GM20431 (cell line): ENCODE results near the gene TRERF1.

Source experiments
- in situ Hi-C: fragments of 300-500 bp; cut with MseI, MboI; formaldehyde crosslinking; loops from one replicate; pipeline ENCODE4 v1.15.0; 2020; ENCODE audit warnings: low sequenced_read_pairs; ENCODE audit not compliant: unreplicated experiment

TRERF1 gene

GRCh38 chr6:42263165-42263728, 188.5 kb downstream of the TRERF1 start:
- in situ Hi-C loops, result no loop called here

- in situ Hi-C loops, result no loop called here
Measured at GRCh38 chr6:42260972-42261371, 190.8 kb downstream of the TRERF1 start.

GRCh38 chr6:42260396-42260888, 191.3 kb downstream of the TRERF1 start:
- in situ Hi-C loops, result no loop called here

GRCh38 chr6:42259841-42260395, 191.8 kb downstream of the TRERF1 start:
- in situ Hi-C loops, result no loop called here

GRCh38 chr6:42259286-42259685, 192.4 kb downstream of the TRERF1 start:
- in situ Hi-C loops, result no loop called here

DNA sequence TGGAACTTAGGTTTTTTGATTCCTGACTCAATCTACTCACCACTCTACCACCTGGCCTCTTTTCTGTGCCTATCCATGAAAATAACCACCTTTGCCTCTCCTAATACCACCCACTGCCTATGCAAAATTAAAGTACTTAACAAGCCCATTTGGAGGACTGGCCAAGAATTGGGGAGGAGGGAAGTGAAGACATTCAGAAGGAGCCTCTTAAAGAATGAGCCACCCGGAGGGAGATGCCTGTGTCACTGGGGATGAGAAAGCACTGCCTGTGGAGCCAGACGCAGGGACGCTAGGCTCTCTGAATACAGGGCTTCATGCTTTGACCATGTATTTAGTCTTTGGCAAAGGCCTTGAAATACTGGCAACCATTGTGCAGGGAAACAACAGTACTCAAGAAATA, 194.1 kb downstream of the TRERF1 start:
- in situ Hi-C loops, result no loop called here

- in situ Hi-C loops, result no loop called here
Measured at GRCh38 chr6:42257063-42257462, 194.7 kb downstream of the TRERF1 start.

DNA sequence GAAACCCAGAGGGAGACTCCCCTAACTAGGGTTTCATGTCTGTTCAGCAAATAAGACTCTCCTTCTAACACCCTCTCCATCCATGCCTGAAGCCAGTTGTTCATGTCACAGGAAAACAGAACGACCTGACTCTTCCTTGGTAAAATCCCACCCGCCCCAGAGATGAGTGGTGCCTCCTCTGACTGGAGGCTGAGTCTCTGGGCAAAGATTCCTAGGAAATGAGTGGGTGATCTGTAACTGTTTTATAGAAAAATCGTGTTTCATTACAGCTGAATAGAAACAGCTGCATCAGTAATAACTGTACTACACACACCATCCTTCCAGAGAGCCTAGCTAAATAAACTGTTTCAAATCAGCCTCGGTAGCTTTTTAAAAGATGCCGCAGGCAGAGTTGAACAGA, 196.7 kb downstream of the TRERF1 start:
- in situ Hi-C loops, result no loop called here

DNA sequence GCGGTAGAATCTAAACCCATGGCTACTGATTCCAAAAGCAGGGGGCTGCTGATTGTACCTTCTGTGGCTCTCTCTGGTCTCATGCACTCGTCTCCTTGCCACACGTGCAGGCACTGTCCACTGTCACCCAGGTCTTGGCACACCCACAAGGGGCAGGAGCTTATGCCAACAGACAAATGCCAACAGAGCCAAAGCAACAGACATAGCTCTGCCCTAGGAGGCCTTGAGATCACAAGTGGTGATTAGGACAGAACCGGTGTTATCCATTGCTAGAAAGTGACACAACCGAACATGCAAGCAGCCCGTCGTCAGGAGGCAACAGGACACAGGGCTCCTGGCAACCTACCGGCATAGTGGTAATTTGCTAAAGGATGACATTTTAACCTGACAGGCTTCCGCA, 197.2 kb downstream of the TRERF1 start:
- in situ Hi-C loops, result no loop called here

- in situ Hi-C loops, result no loop called here
Measured at GRCh38 chr6:42251911-42252637, 199.7 kb downstream of the TRERF1 start.

- in situ Hi-C loops, result no loop called here
Measured at GRCh38 chr6:42251500-42251899, 200.2 kb downstream of the TRERF1 start.

DNA sequence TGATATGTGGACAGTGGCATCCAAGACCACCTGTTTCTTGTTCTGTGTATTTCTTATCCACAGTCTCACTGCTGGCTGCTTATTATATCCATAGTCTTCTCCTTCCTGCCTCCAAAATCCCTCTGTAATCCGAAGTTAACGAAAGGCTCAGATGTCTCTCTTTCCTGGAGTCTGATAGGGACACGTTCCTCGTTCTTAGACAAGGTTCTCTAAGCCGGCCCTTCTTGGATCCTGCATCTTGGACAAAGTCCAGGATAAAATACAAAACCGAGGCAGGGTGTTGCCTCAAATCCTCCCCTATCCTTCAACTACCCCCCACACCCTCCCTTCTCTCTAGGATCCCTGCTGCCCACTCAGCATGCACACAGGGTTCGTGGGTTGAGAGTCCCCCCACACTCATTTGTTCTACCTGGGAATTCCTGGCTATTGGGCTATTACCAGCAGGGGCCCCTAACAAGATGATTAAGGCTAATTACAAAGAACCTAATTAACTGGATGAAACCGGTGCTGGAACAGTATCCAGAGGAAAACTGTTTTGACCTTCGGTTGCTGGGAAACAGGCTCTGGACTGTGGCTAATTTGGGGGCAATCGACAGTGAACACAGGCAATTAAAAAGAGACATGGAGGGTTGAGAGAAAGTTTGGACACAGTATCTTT, 201.3 kb downstream of the TRERF1 start:
- in situ Hi-C loops, result no loop called here

- in situ Hi-C loops, result no loop called here
Measured at GRCh38 chr6:42249279-42249678, 202.4 kb downstream of the TRERF1 start.

GRCh38 chr6:42243046-42243445, 208.7 kb downstream of the TRERF1 start:
- in situ Hi-C loops, result no loop called here

DNA sequence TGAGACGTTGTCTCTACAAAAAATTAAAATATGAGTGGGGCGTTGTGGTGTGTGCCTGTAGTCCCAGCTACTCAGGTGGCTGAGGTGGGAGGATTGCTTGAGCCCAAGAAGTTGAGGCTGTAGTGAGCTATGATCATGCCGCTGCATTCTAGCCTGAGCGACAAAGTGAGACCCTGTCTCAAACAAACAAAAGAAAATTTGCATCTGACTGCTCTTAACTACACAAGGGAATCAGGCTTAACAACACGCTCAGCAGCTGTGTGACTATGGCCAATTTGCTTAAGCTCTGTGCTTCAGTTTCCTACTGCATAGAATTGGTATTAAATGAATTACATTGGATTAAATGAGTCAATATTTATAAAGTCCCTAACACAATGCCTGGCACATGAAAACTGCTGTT, 209.8 kb downstream of the TRERF1 start:
- in situ Hi-C loops, result no loop called here

DNA sequence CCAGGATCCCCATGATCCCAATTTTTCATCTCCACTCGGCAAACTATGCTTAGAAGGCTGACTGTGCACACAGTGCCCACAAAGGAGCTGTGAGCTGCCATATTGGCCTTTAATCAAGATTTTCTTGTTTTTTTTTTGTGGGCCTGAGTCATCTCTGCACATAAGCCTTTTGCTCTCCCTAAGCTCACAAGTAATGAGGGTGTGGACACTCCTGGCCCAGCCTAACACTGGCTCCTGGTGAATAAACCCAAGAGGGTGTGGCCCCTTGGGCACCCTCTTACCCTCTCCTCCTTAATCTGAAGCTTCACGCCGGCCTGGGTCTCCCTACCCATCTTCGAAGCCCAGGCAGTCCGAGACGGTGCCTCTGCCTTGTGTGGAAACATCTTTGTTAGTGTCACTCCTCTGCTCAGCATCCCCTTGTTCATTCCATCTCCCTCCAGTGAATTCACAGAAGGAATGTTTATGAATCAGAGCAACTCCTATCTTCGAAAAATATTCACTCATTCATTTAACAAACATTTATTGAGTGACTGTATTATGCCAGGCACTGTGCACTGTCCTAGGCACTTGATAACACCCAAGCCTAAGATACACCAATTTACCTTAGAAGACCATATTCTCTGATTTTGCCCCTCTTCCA, 211.9 kb downstream of the TRERF1 start:
- in situ Hi-C loops, result no loop called here

DNA sequence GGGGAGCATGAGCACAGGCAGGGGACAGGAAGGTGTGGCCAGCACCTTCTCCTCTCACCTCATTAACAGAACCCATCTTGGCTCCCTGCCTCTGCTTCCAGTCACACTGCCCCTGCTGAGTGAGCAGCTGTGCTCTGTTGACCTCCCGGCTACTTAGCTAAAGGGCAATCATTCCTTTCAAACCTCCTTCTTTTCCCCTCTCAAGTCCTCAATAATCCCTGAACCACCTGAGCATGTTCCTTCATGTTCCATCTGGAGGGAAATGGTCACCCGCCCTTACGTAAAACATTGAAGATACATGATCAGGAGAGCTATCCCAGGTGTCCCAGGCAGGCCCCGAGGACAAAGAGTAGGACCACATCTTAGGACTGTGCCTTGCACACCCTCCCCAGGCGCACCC, 212.4 kb downstream of the TRERF1 start:
- in situ Hi-C loops, result no loop called here

DNA sequence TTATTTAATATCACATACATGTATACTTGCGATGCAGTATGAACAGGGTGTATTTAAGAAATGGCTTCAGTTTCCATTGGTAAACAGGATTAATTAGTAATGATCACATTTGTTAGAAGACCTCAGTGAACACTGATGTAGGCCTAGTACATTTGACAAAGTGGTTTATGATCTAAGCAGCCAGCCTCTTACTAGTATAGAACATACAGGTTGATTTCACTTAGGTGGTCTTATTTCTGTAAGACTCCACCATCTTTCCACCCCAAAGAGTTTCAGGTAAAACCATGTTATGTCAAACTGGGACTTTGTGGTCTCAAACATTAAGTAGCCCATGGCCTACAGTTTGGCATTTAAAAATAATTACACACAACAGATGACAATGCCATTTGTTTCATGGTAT, 213.9 kb downstream of the TRERF1 start:
- in situ Hi-C loops, result no loop called here

- in situ Hi-C loops, result no loop called here
Measured at GRCh38 chr6:42236682-42237473, 214.8 kb downstream of the TRERF1 start.

GRCh38 chr6:42236030-42236429, 215.7 kb downstream of the TRERF1 start:
- in situ Hi-C loops, result no loop called here
